ENCODE data around the gene CCNE1. TPM values are rescaled to one million over a fixed set of nuclear protein-coding genes. Genes with fewer than 3 reads are reported as not detected.
A peak's percentile ranks its signal among the peaks of the same experiment; 100 is the strongest.

The CCNE1 gene
- total and polyA plus RNA-seq, 9 of the 15 experiments (the other 6 are each of a cell fraction or from before 2014, with no cell fraction given): 6.2 to 41.0 (median 31.6) TPM

DNA sequence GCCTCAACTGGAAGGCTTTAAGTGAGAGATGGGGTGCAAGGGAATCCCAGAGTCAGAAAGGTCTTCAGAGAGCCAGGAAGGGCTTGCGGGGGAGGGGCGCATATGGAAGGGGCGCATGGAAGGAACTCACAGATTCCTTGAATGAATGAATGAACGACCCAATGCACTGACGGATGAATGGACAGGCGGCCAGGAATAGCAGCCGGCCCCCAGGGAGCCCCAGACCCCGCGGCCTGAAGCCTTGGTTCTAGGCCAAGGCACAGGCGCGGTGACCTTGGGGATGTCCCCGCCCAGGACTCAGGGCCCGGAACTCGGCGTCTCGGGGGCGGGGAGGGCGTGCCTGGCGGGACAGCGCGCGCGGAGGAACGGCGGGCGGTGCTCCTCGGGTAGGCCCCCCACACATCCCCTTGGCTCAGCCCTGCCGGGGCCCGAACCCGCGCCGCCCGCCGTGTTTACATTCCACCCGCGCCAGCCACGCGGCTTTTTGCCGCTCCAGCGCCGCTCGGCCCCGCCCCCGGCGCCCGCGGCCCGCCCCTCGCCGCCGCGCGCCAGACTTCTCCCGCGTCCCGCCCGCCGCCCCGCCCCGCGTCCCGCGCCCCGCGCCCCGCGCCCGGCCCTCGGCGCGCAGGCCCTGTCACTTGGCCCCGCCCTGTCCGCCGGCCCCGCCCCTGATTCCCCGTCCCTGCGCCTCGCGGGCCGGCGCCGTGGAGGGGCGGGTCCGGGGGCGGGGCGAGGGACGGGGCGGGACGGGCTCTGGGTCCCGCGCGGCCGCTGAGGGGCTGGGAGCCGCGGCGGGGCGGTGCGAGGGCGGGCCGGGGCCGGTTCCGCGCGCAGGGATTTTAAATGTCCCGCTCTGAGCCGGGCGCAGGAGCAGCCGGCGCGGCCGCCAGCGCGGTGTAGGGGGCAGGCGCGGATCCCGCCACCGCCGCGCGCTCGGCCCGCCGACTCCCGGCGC lies at the start of gene CCNE1 (continued):
- no peak for TF ChIP-seq ZFP1 (CRISPR knock-in tag; IDR thresholded peaks at IDR 0.05)
- TF ChIP-seq POLR2AphosphoS2 (IDR thresholded peaks at IDR 0.05; ENCODE audit: low read length): no peak
- no peak for TF ChIP-seq NCOA6 (IDR thresholded peaks at IDR 0.05)
- TF ChIP-seq ZNF408 (CRISPR knock-in tag; IDR thresholded peaks at IDR 0.05; ENCODE audit: low read depth): no peak
- TF ChIP-seq, protein P1, sequence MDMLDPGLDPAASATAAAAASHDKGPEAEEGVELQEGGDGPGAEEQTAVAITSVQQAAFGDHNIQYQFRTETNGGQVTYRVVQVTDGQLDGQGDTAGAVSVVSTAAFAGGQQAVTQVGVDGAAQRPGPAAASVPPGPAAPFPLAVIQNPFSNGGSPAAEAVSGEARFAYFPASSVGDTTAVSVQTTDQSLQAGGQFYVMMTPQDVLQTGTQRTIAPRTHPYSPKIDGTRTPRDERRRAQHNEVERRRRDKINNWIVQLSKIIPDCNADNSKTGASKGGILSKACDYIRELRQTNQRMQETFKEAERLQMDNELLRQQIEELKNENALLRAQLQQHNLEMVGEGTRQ (CRISPR knock-in tag; IDR thresholded peaks at IDR 0.05): no peak
- peak; percentile 76 for TF ChIP-seq KDM5B (IDR thresholded peaks at IDR 0.05; ENCODE audit: insufficient replicate concordance, low read depth, low read length)
- no peak for TF ChIP-seq SREBF1 (IDR thresholded peaks at IDR 0.05; ENCODE audit: borderline replicate concordance, low read depth, low read length)
- TF ChIP-seq, protein P2, sequence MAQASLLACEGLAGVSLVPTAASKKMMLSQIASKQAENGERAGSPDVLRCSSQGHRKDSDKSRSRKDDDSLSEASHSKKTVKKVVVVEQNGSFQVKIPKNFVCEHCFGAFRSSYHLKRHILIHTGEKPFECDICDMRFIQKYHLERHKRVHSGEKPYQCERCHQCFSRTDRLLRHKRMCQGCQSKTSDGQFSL (CRISPR knock-in tag; IDR thresholded peaks at IDR 0.05): no peak
- TF ChIP-seq, protein P2 (tag; IDR thresholded peaks at IDR 0.05): no peak
- no peak for TF ChIP-seq ZNF316 (IDR thresholded peaks at IDR 0.05)
- TF ChIP-seq SMAD2 (IDR thresholded peaks at IDR 0.05; ENCODE audit: low read depth, low read length): no peak
- TF ChIP-seq NR3C1 (CRISPR knock-in tag; IDR thresholded peaks at IDR 0.05): no peak
- TF ChIP-seq ZNF23 (CRISPR knock-in tag; IDR thresholded peaks at IDR 0.05): no peak
- no peak for TF ChIP-seq HSF4 (CRISPR knock-in tag; IDR thresholded peaks at IDR 0.05; ENCODE audit: borderline replicate concordance)
- TF ChIP-seq, protein P3, sequence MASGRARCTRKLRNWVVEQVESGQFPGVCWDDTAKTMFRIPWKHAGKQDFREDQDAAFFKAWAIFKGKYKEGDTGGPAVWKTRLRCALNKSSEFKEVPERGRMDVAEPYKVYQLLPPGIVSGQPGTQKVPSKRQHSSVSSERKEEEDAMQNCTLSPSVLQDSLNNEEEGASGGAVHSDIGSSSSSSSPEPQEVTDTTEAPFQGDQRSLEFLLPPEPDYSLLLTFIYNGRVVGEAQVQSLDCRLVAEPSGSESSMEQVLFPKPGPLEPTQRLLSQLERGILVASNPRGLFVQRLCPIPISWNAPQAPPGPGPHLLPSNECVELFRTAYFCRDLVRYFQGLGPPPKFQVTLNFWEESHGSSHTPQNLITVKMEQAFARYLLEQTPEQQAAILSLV (tag; IDR thresholded peaks at IDR 0.05): 0 out of 2 replicates have a peak, but pooled peaks have one; percentile 18
- TF ChIP-seq NR1H2 (CRISPR knock-in tag; IDR thresholded peaks at IDR 0.05): no peak
- TF ChIP-seq PURB (CRISPR knock-in tag; IDR thresholded peaks at IDR 0.05; ENCODE audit: low read depth): no peak
- TF ChIP-seq MXI1 (IDR thresholded peaks at IDR 0.05; ENCODE audit: low read depth, low read length): no peak
- no peak; the same call in 1 of the 2 replicates for TF ChIP-seq NCOR1 (IDR thresholded peaks at IDR 0.05)
- no peak for TF ChIP-seq RFX1 (IDR thresholded peaks at IDR 0.05)
- TF ChIP-seq SMC3 (conservative IDR thresholded peaks at IDR 0.05; ENCODE audit: insufficient read depth, low read depth, low read length): no peak
- no peak for TF ChIP-seq ZNF830 (CRISPR knock-in tag; IDR thresholded peaks at IDR 0.05)
- no peak for TF ChIP-seq ZNF707 (CRISPR knock-in tag; conservative IDR thresholded peaks at IDR 0.05)
- no peak for TF ChIP-seq BRF1 (IDR thresholded peaks at IDR 0.05; ENCODE audit: borderline replicate concordance, extremely low read depth, insufficient read length)
- TF ChIP-seq ZNF695 (CRISPR knock-in tag; IDR thresholded peaks at IDR 0.05): no peak
- no peak for TF ChIP-seq HNRNPK (IDR thresholded peaks at IDR 0.05; ENCODE audit: low read depth, low read length, poor library complexity, severe bottlenecking)
- no peak for TF ChIP-seq CREBBP (IDR thresholded peaks at IDR 0.05; ENCODE audit: low read depth, low read length)
- TF ChIP-seq BMI1 (IDR thresholded peaks at IDR 0.05; ENCODE audit: low read length): no peak
